Right lobe of liver (tissue), 4 donors: ENCODE measurements around the gene ITGAE.

ENCODE experiments used
- CTCF ChIP-seq, 4 donors: fragments of 200-600 bp in 3 of 4; fragments of 450-650 bp in 1 of 4; IDR thresholded peaks; one replicate each; pipeline versions ENCODE4 v1.5.1 to v1.8.0; 2016 to 2022; ENCODE audit warnings: antibody characterized with exemption in 4 of 4, mild to moderate bottlenecking in 2 of 4
- POLR2A ChIP-seq: fragments of 450-650 bp; IDR thresholded peaks from one replicate; pipeline ENCODE4 v1.6.1; 2017; ENCODE audit warnings: antibody characterized with exemption, mild to moderate bottlenecking
- donor health status: DM: no; HTN: no; CAD: no.
- donor health status: DM: no; HTN: no; CAD: no.
- donor health status: DM: no; HTN: yes; CAD: no.

- TF ChIP-seq CTCF (IDR thresholded peaks at IDR 0.05) (no peak), POLR2A (no peak)
Measured at GRCh38 chr17:3740611-3741073, 60.3 kb downstream of the ITGAE start.
